Ramos (cell line): Measurements from ENCODE around the gene SMAD3.

ENCODE experiments used
- in situ Hi-C: fragments of 300-500 bp; cut with MboI; formaldehyde crosslinking; loops from one replicate; pipeline ENCODE4 v1.14.3; 2022; ENCODE audit warnings: low sequenced_read_pairs; ENCODE audit not compliant: unreplicated experiment

SMAD3 gene

GRCh38 chr15:67033571-67034044 is 31.8 kb upstream of the SMAD3 start:
- in situ Hi-C loops, result no loop called here

GRCh38 chr15:67035886-67036285 is 29.5 kb upstream of the SMAD3 start:
- in situ Hi-C loops, result no loop called here

- in situ Hi-C loops, result no loop called here
Measured at GRCh38 chr15:67036775-67037555, 28.4 kb upstream of the SMAD3 start.

GRCh38 chr15:67037694-67038093 is 27.7 kb upstream of the SMAD3 start:
- in situ Hi-C loops, result no loop called here

- in situ Hi-C loops, result no loop called here
Measured at GRCh38 chr15:67038736-67039135, 26.7 kb upstream of the SMAD3 start.

- in situ Hi-C loops, result no loop called here
Measured at GRCh38 chr15:67039384-67040075, 25.9 kb upstream of the SMAD3 start.

GRCh38 chr15:67040277-67040676 is 25.1 kb upstream of the SMAD3 start:
- in situ Hi-C loops, result no loop called here

GRCh38 chr15:67042551-67043142 is 22.8 kb upstream of the SMAD3 start:
- in situ Hi-C loops, result no loop called here

- in situ Hi-C loops, result no loop called here
Measured at GRCh38 chr15:67043939-67044771, 21.2 kb upstream of the SMAD3 start.

- in situ Hi-C loops, result no loop called here
Measured at GRCh38 chr15:67047149-67047661, 18.2 kb upstream of the SMAD3 start.

GRCh38 chr15:67048281-67049279 is 16.8 kb upstream of the SMAD3 start:
- in situ Hi-C loops, result no loop called here

GRCh38 chr15:67049351-67050044 is 15.9 kb upstream of the SMAD3 start:
- in situ Hi-C loops, result no loop called here

- in situ Hi-C loops, result no loop called here
Measured at GRCh38 chr15:67050062-67050461, 15.3 kb upstream of the SMAD3 start.

GRCh38 chr15:67050522-67051087 is 14.8 kb upstream of the SMAD3 start:
- in situ Hi-C loops, result no loop called here

- in situ Hi-C loops, result no loop called here
Measured at GRCh38 chr15:67051088-67052045, 14.0 kb upstream of the SMAD3 start.

GRCh38 chr15:67054676-67055075 is 10.7 kb upstream of the SMAD3 start:
- in situ Hi-C loops, result no loop called here

GRCh38 chr15:67059127-67059553 is 6.3 kb upstream of the SMAD3 start:
- in situ Hi-C loops, result no loop called here
